Activated T-cell treated with anti-CD3 and anti-CD28 coated beads for 48 hours (primary cell): ENCODE results near the gene CBR4.
"Not testable (repeated sequence)": the region's sequence is repeated elsewhere in the genome, so short reads cannot be mapped to it uniquely, and the experiment has no call there.

ENCODE experiments used
- DNase-seq: peaks from one replicate; pipeline ENCODE4 v3.0.0-alpha.2; 2020; ENCODE audit warnings: low read depth

CBR4 gene

GRCh38 chr4:168993714-168994510 is 16.1 kb downstream of the CBR4 start:
- DNase-seq = no peak

DNA sequence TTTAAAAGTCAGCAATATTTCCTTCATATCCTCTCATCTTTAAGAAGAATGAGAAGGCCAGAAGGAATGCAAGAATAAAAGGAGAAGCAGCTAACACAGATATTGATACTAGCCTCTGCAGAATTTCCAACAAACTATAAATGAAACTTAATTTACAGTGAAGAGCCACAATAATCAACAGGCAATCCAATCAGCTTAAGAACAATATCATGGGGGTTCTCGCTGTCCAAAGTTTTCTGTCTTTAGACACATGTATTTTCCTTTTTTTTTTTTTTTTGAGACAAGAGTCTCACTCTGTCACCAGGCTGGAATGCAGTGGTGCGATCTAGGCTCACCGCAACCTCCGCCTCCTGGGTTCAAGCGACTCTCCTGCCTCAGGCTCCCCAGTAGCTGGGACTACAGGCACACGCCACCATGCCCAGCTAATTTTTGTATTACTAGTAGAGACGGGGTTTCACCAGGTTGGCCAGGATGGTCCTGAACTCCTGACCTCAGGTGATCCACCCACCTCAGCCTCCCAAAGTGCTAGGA is 17.0 kb downstream of the CBR4 start:
- not testable (repeated sequence) for DNase-seq

- DNase-seq = no peak
Measured at GRCh38 chr4:168981942-168982341, 28.1 kb downstream of the CBR4 start.

DNA sequence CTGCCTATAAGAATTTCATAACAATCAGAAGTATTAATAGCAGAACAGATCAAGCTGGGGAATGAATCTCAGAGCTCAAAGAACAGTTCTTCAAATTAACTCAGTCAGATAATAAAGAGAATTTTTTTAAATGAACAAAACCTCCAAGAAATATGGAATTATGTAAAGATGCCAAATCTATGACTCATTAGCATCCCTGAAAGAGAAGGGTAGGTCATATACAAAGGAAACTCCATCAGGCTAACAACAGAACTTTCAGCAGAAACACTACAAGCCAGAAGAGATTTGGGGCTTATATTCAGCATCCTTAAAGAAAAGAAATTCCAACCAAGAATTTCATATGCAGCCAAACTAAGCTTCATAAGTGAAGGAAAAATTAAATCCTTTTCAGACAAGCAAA is 28.6 kb downstream of the CBR4 start:
- DNase-seq = no peak

GRCh38 chr4:168979338-168979737 is 30.7 kb downstream of the CBR4 start:
- DNase-seq = no peak

DNA sequence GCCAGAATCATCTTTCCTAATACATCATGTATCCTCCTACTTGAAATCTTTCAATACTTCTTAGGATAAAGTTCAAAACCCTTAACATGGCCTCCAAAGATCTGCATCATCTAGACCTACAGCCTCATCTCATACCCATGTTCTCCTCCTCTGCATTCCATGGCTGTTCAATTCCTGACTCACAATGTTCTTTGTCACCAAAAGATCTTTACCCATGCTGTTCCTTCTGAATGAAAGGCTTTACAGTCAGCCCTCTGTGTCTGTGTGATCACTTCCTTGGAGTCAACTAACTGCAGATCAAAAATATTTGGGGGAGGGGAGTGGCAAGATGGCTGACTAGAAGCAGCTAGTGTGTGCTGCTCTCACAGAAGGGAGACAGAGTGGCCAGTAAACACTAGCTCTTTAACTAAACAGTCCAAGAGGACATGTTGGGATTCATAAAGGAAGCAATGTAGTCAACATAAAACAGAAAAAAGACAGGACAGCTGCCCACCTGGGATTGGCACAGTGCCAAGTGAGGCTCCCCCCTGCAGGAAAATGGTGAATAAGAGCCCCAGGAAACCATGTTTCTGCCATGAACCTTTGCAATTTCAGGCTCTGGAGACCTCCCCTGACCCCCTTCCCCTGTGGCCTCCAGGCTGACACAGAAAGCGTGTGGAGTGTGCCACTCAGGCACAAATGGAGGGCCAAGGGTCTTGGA is 31.9 kb downstream of the CBR4 start:
- DNase-seq = no peak

- no peak for DNase-seq
Measured at GRCh38 chr4:168972596-168972995, 37.5 kb downstream of the CBR4 start.

DNA sequence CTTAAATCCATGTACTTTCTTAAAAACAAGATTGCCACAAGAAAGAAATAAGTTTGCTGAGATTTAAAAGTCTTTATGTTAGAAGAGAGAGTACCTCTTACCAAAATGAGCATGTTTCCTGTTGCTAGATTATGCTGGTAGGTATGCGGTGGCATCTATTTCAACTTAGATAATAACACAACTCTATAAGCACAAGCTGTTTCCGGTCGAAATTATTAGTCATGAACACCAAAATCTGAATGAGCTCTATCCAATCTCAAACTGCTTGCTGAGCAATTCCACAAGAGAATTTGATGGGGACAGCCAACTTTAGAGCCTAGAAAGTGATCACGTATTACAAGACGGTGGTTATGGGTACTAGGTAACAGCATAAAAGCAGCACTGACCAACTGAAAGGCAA is 49.3 kb downstream of the CBR4 start:
- DNase-seq = no peak

- no peak for DNase-seq
Measured at GRCh38 chr4:168955674-168956073, 54.4 kb downstream of the CBR4 start.

GRCh38 chr4:168952821-168953246 is 57.2 kb downstream of the CBR4 start:
- not testable (repeated sequence) for DNase-seq

DNA sequence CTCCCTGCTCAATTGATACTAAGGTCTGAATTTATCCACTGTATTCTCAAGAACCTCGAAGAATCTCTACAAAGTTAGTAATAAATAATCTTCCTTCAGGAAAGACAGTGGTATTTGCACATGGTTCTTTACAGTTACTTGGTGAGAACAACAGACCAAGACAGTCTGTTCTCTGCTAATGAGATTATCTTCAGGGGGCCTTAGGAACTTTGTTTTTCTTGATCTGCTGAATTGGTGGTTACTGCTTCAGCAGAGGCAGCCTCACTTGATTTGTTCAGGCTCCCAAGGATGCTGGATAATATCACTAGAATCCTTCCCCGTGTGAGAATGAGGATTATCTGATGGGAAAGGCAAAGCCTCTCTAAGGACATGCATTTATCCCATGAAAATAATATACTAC is 64.8 kb downstream of the CBR4 start:
- no peak for DNase-seq

- DNase-seq = no peak
Measured at GRCh38 chr4:168942985-168943384, 67.1 kb downstream of the CBR4 start.
